ENCODE results near the gene SLIT3.

The SLIT3 gene

GRCh38 chr5:168809218-168809617, 491.7 kb downstream of the SLIT3 start:
- DNase-seq, result no peak

- DNase-seq, result no peak
Measured at GRCh38 chr5:168808051-168808616, 492.8 kb downstream of the SLIT3 start.

- DNase-seq, result no peak
Measured at GRCh38 chr5:168807287-168807686, 493.7 kb downstream of the SLIT3 start.

GRCh38 chr5:168803541-168803940, 497.4 kb downstream of the SLIT3 start:
- no peak for DNase-seq

GRCh38 chr5:168802337-168802736, 498.6 kb downstream of the SLIT3 start:
- DNase-seq, result no peak

- DNase-seq, result no peak
Measured at GRCh38 chr5:168801567-168801966, 499.4 kb downstream of the SLIT3 start.

GRCh38 chr5:168800701-168801100, 500.2 kb downstream of the SLIT3 start:
- DNase-seq, result no peak

GRCh38 chr5:168798065-168799023, 502.6 kb downstream of the SLIT3 start:
- DNase-seq, result no peak

GRCh38 chr5:168796593-168797580, 504.1 kb downstream of the SLIT3 start:
- peak; percentile 76 for DNase-seq

GRCh38 chr5:168796000-168796399, 504.9 kb downstream of the SLIT3 start:
- no peak for DNase-seq

- DNase-seq, result peak; percentile 59
Measured at GRCh38 chr5:168793841-168794837, 506.8 kb downstream of the SLIT3 start.

GRCh38 chr5:168792678-168793077, 508.3 kb downstream of the SLIT3 start:
- no peak for DNase-seq

- DNase-seq, result no peak
Measured at GRCh38 chr5:168790671-168791250, 510.2 kb downstream of the SLIT3 start.

GRCh38 chr5:168790002-168790635, 510.8 kb downstream of the SLIT3 start:
- DNase-seq, result no peak

- no peak for DNase-seq
Measured at GRCh38 chr5:168788786-168789185, 512.2 kb downstream of the SLIT3 start.

GRCh38 chr5:168788107-168788506, 512.8 kb downstream of the SLIT3 start:
- DNase-seq, result no peak

- no peak for DNase-seq
Measured at GRCh38 chr5:168786147-168786546, 514.8 kb downstream of the SLIT3 start.

- no peak for DNase-seq
Measured at GRCh38 chr5:168784454-168784853, 516.5 kb downstream of the SLIT3 start.

- DNase-seq, result peak; percentile 80
Measured at GRCh38 chr5:168781941-168782571, 518.9 kb downstream of the SLIT3 start.

GRCh38 chr5:168780888-168781287, 520.1 kb downstream of the SLIT3 start:
- DNase-seq, result no peak
